HEK293 (cell line): ENCODE results near the gene MUC2.
A peak's percentile ranks its signal among the peaks of the same experiment; 100 is the strongest.

Source experiments
- CTCF ChIA-PET: fragments of 350-600 bp; formaldehyde crosslinking; extraction: SDS; loops from one replicate; lab custom pipeline; 2021; ENCODE audit warnings: antibody characterized with exemption; lab: Yijun Ruan, JAX
- POLR2A ChIA-PET: fragments of 300-600 bp; formaldehyde crosslinking; extraction: SDS; loops from one replicate; lab custom pipeline; 2020; ENCODE audit warnings: antibody characterized with exemption, inconsistent platforms; lab: Yijun Ruan, JAX
- H3K27ac ChIP-seq: fragments of 200-500 bp; sonication (Bioruptor generic); 2 replicates; pipeline ENCODE4 v1.5.1; 2014; ENCODE audit warnings: low read depth, low read length, control low read depth, inconsistent platforms; ENCODE audit errors: extremely low read depth
- H3K36me3 ChIP-seq, 2 experiments: fragments of 200-500 bp in 1 of 2; sonication (Bioruptor generic) in 1 of 2; 1 replicate in 1 of 2; 2 replicates in 1 of 2; pipeline ENCODE4 v1.5.1; 2014 to 2017; ENCODE audit warnings: inconsistent platforms in 2 of 2, low read length in 2 of 2; ENCODE audit not compliant: control insufficient read depth in 2 of 2, insufficient read depth in 1 of 2
- H3K4me1 ChIP-seq: fragments of 200-500 bp; sonication (Bioruptor generic); 2 replicates; pipeline ENCODE4 v1.5.1; 2014; ENCODE audit warnings: mild to moderate bottlenecking, low read length, inconsistent platforms; ENCODE audit not compliant: control insufficient read depth, insufficient read depth
- H3K4me3 ChIP-seq: 2 replicates; pipeline ENCODE4 v1.5.1; 2011; ENCODE audit warnings: low read depth, mild to moderate bottlenecking, control low read depth, low read length, moderate library complexity
- H3K9me3 ChIP-seq: fragments of 200-500 bp; sonication (Bioruptor generic); 2 replicates; pipeline ENCODE4 v1.5.1; 2014; ENCODE audit warnings: low read depth, low read length, inconsistent platforms; ENCODE audit not compliant: control insufficient read depth, insufficient read depth
- EGR2 ChIP-seq: fragments of 450-650 bp; formaldehyde crosslinking; IDR thresholded peaks from 2 replicates; pipeline ENCODE4 v1.5.1; 2016; ENCODE audit warnings: low read depth, missing biosample characterization, missing genetic modification characterization
- GLIS1 ChIP-seq: fragments of 450-650 bp; formaldehyde crosslinking; IDR thresholded peaks from 2 replicates; pipeline ENCODE4 v1.5.1; 2016; ENCODE audit warnings: missing biosample characterization, missing genetic modification characterization
- HOXC10 ChIP-seq: sonication (generic); formaldehyde crosslinking; IDR thresholded peaks from 2 replicates; pipeline ENCODE4 v1.8.1; 2023; ENCODE audit warnings: mild to moderate bottlenecking, missing genetic modification reagents
- KLF10 ChIP-seq: fragments of 450-650 bp; IDR thresholded peaks from 2 replicates; pipeline ENCODE4 v1.5.1; 2018; ENCODE audit warnings: missing biosample characterization, mild to moderate bottlenecking, missing genetic modification characterization
- RBAK ChIP-seq: fragments of 450-650 bp; formaldehyde crosslinking; IDR thresholded peaks from 2 replicates; pipeline ENCODE4 v1.5.1; 2016; ENCODE audit warnings: missing biosample characterization, missing genetic modification characterization
- SCRT1 ChIP-seq: fragments of 450-650 bp; formaldehyde crosslinking; IDR thresholded peaks from 2 replicates; pipeline ENCODE4 v1.5.1; 2016; ENCODE audit warnings: missing biosample characterization, missing genetic modification characterization, borderline replicate concordance
- SETDB1 ChIP-seq: IDR thresholded peaks from one replicate; pipeline ENCODE4 v1.6.1; 2017; ENCODE audit warnings: mild to moderate bottlenecking, low read length, moderate library complexity, mixed read lengths; ENCODE audit not compliant: insufficient read length
- ZFHX2 ChIP-seq: fragments of 450-650 bp; formaldehyde crosslinking; conservative IDR thresholded peaks from 2 replicates; pipeline ENCODE4 v1.5.1; 2016; ENCODE audit warnings: missing biosample characterization, missing genetic modification characterization
- ZIC2 ChIP-seq: fragments of 450-650 bp; formaldehyde crosslinking; IDR thresholded peaks from 2 replicates; pipeline ENCODE4 v1.5.1; 2016; ENCODE audit warnings: missing biosample characterization, missing genetic modification characterization
- ZNF202 ChIP-seq: fragments of 450-650 bp; formaldehyde crosslinking; IDR thresholded peaks from 2 replicates; pipeline ENCODE4 v1.5.1; 2016; ENCODE audit warnings: missing biosample characterization, missing genetic modification characterization, borderline replicate concordance
- ZNF223 ChIP-seq: fragments of 450-650 bp; formaldehyde crosslinking; IDR thresholded peaks from 2 replicates; pipeline ENCODE4 v1.5.1; 2016; ENCODE audit warnings: missing biosample characterization, missing genetic modification characterization
- ZNF366 ChIP-seq: fragments of 450-650 bp; formaldehyde crosslinking; conservative IDR thresholded peaks from 2 replicates; pipeline ENCODE4 v1.5.1; 2016; ENCODE audit warnings: missing biosample characterization, missing genetic modification characterization
- TF ChIP-seq, protein P1 (sequence below): fragments of 450-650 bp; formaldehyde crosslinking; IDR thresholded peaks from 2 replicates; pipeline ENCODE4 v1.5.1; 2017; ENCODE audit warnings: missing biosample characterization, missing genetic modification characterization
- TF ChIP-seq, protein P2 (sequence below): fragments of 450-650 bp; formaldehyde crosslinking; IDR thresholded peaks from 2 replicates; pipeline ENCODE4 v1.5.1; 2016; ENCODE audit warnings: missing biosample characterization, missing genetic modification characterization, low read depth
- TF ChIP-seq, protein P3 (sequence below): fragments of 450-650 bp; formaldehyde crosslinking; conservative IDR thresholded peaks from 2 replicates; pipeline ENCODE4 v1.5.1; 2016; ENCODE audit warnings: low read depth, missing biosample characterization, missing genetic modification characterization

Gene MUC2

GRCh38 chr11:1074244-1075221 is at the start of gene MUC2:
Gene MUC2 (plus strand): TSS chr11:1074874.
- POLR2A ChIA-PET, result no interaction called here
- H3K4me1 ChIP-seq, result no peaks in the 10 kb centered on the region
- no peaks in the 10 kb centered on the region for H3K36me3 ChIP-seq
- no peak within 1 kb of the TSS for H3K4me3 ChIP-seq
- CTCF ChIA-PET, result interaction anchor here (1.1 kb wide), 1 partner anchor 23 kb away, joined by 3 read pairs; no protein-coding TSS in a partner anchor
- TF ChIP-seq ZNF366 (tag by site-specific recombination) (no peak), EGR2 (tag by site-specific recombination) (peak; percentile 38; the same call in 1 of the 2 replicates), SETDB1 (no peak), ZNF223 (tag by site-specific recombination) (no peak), ZFHX2 (tag by site-specific recombination) (peak; percentile 37; the same call in 1 of the 2 replicates), GLIS1 (peak; percentile 55), SCRT1 (tag by site-specific recombination) (no peak), RBAK (tag by site-specific recombination) (no peak), HOXC10 (CRISPR knock-in tag) (no peak), ZIC2 (peak; percentile 65), KLF10 (tag by site-specific recombination) (no peak)
- TF ChIP-seq, protein P1, sequence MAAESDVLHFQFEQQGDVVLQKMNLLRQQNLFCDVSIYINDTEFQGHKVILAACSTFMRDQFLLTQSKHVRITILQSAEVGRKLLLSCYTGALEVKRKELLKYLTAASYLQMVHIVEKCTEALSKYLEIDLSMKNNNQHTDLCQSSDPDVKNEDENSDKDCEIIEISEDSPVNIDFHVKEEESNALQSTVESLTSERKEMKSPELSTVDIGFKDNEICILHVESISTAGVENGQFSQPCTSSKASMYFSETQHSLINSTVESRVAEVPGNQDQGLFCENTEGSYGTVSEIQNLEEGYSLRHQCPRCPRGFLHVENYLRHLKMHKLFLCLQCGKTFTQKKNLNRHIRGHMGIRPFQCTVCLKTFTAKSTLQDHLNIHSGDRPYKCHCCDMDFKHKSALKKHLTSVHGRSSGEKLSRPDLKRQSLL, result no peak
- TF ChIP-seq, protein P2, sequence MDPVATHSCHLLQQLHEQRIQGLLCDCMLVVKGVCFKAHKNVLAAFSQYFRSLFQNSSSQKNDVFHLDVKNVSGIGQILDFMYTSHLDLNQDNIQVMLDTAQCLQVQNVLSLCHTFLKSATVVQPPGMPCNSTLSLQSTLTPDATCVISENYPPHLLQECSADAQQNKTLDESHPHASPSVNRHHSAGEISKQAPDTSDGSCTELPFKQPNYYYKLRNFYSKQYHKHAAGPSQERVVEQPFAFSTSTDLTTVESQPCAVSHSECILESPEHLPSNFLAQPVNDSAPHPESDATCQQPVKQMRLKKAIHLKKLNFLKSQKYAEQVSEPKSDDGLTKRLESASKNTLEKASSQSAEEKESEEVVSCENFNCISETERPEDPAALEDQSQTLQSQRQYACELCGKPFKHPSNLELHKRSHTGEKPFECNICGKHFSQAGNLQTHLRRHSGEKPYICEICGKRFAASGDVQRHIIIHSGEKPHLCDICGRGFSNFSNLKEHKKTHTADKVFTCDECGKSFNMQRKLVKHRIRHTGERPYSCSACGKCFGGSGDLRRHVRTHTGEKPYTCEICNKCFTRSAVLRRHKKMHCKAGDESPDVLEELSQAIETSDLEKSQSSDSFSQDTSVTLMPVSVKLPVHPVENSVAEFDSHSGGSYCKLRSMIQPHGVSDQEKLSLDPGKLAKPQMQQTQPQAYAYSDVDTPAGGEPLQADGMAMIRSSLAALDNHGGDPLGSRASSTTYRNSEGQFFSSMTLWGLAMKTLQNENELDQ (tag by site-specific recombination), result no peak
- H3K9me3 ChIP-seq, result no peaks in the 10 kb centered on the region
- no peak within 1 kb of the TSS for H3K27ac ChIP-seq

- H3K9me3 ChIP-seq, result no peaks in the 10 kb centered on the region
- CTCF ChIA-PET, result interaction anchor here (0.6 kb wide), 1 partner anchor 21 kb away, joined by 3 read pairs; no protein-coding TSS in a partner anchor
- TF ChIP-seq ZIC2, result peak; percentile 66
- TF ChIP-seq, protein P3, sequence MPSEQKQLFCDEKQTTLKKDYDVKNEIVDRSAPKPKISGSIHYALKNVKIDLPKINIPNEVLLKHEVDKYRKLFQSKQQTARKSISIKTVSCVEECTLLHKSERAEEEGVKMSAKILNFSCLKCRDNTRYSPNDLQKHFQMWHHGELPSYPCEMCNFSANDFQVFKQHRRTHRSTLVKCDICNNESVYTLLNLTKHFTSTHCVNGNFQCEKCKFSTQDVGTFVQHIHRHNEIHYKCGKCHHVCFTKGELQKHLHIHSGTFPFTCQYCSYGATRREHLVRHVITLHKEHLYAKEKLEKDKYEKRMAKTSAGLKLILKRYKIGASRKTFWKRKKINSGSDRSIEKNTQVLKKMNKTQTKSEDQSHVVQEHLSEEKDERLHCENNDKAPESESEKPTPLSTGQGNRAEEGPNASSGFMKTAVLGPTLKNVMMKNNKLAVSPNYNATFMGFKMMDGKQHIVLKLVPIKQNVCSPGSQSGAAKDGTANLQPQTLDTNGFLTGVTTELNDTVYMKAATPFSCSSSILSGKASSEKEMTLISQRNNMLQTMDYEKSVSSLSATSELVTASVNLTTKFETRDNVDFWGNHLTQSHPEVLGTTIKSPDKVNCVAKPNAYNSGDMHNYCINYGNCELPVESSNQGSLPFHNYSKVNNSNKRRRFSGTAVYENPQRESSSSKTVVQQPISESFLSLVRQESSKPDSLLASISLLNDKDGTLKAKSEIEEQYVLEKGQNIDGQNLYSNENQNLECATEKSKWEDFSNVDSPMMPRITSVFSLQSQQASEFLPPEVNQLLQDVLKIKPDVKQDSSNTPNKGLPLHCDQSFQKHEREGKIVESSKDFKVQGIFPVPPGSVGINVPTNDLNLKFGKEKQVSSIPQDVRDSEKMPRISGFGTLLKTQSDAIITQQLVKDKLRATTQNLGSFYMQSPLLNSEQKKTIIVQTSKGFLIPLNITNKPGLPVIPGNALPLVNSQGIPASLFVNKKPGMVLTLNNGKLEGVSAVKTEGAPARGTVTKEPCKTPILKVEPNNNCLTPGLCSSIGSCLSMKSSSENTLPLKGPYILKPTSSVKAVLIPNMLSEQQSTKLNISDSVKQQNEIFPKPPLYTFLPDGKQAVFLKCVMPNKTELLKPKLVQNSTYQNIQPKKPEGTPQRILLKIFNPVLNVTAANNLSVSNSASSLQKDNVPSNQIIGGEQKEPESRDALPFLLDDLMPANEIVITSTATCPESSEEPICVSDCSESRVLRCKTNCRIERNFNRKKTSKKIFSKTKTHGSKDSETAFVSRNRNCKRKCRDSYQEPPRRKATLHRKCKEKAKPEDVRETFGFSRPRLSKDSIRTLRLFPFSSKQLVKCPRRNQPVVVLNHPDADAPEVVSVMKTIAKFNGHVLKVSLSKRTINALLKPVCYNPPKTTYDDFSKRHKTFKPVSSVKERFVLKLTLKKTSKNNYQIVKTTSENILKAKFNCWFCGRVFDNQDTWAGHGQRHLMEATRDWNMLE (tag by site-specific recombination), result no peak
- TF ChIP-seq ZNF202 (tag by site-specific recombination), result no peak
- peak; percentile 72 for TF ChIP-seq GLIS1
- TF ChIP-seq, all 188 proteins: peak for 2
These were observed 49.1 kb upstream of the MUC2 start for GRCh38 chr11:1025410-1026162.

More at GRCh38 chr11:1025410-1026162, 49.1 kb upstream of the MUC2 start:
- H3K4me1 ChIP-seq, result no peaks in the 10 kb centered on the region
- POLR2A ChIA-PET, result no interaction called here
- no peaks in the 10 kb centered on the region for H3K36me3 ChIP-seq
- no peak overlapping the region for H3K27ac ChIP-seq
- no peak overlapping the region for H3K4me3 ChIP-seq
